HUES48 (cell line): ENCODE results near the gene C1orf74.

ENCODE experiments used
- H3K27ac ChIP-seq: one replicate; pipeline ENCODE4 v1.7.0; 2013; ENCODE audit warnings: low read depth, low read length, inconsistent platforms
- H3K27me3 ChIP-seq: 2 replicates; pipeline ENCODE4 v1.6.1; 2013; ENCODE audit warnings: mild to moderate bottlenecking, low read length; ENCODE audit not compliant: control insufficient read depth, insufficient read depth
- H3K36me3 ChIP-seq: 2 replicates; pipeline ENCODE4 v1.6.1; 2013; ENCODE audit warnings: low read length; ENCODE audit not compliant: control insufficient read depth, insufficient read depth
- H3K4me1 ChIP-seq: 2 replicates; pipeline ENCODE4 v1.6.1; 2013; ENCODE audit warnings: mild to moderate bottlenecking, low read length; ENCODE audit not compliant: control insufficient read depth, insufficient read depth
- H3K4me3 ChIP-seq: 2 replicates; pipeline ENCODE4 v1.5.1; 2013; ENCODE audit warnings: mild to moderate bottlenecking, low read depth, low read length
- H3K9ac ChIP-seq: 2 replicates; pipeline ENCODE4 v1.6.1; 2013; ENCODE audit warnings: mild to moderate bottlenecking, low read depth, low read length, moderate library complexity
- H3K9me3 ChIP-seq: 2 replicates; pipeline ENCODE4 v1.6.1; 2013; ENCODE audit warnings: low read length; ENCODE audit not compliant: control insufficient read depth, insufficient read depth

Gene C1orf74

GRCh38 chr1:209787551-209787950, 3.2 kb upstream of the C1orf74 start:
- Histone ChIP-seq H3K27ac (no peak overlapping the region), H3K9ac (no peak overlapping the region), H3K36me3 (peaks cover 42% of the 10 kb centered on the region), H3K4me1 (peaks cover 4% of the 10 kb centered on the region), H3K27me3 (no peaks in the 10 kb centered on the region), H3K9me3 (no peaks in the 10 kb centered on the region), H3K4me3 (no peak overlapping the region)

- H3K9me3 ChIP-seq, result no peaks in the 10 kb centered on the region
- H3K27me3 ChIP-seq, result no peaks in the 10 kb centered on the region
Observed at GRCh38 chr1:209786146-209786545, 1.8 kb upstream of the C1orf74 start.

GRCh38 chr1:209785592-209785991, 1.2 kb upstream of the C1orf74 start:
- Histone ChIP-seq H3K36me3 (peaks cover 29% of the 10 kb centered on the region), H3K4me1 (peaks cover 4% of the 10 kb centered on the region), H3K27me3 (no peaks in the 10 kb centered on the region), H3K9ac (no peak overlapping the region), H3K9me3 (no peaks in the 10 kb centered on the region), H3K27ac (no peak overlapping the region), H3K4me3 (no peak overlapping the region)

More at GRCh38 chr1:209786146-209786545, 1.8 kb upstream of the C1orf74 start:
- Histone ChIP-seq H3K27ac (no peak overlapping the region), H3K4me1 (peaks cover 4% of the 10 kb centered on the region), H3K4me3 (no peak overlapping the region), H3K9ac (no peak overlapping the region), H3K36me3 (peaks cover 34% of the 10 kb centered on the region)

- 0 out of 2 replicates have a peak overlapping the region, but pooled peaks have one; percentile 82 for H3K9ac ChIP-seq
- no peaks in the 10 kb centered on the region for H3K27me3 ChIP-seq
- H3K27ac ChIP-seq, result no peak overlapping the region
- no peaks in the 10 kb centered on the region for H3K9me3 ChIP-seq
- H3K4me1 ChIP-seq, result peaks cover 4% of the 10 kb centered on the region
- peaks cover 7% of the 10 kb centered on the region for H3K36me3 ChIP-seq
- peak overlapping the region; percentile 96 for H3K4me3 ChIP-seq
Observed at GRCh38 chr1:209783386-209783785, 973 bp downstream of the C1orf74 start.

GRCh38 chr1:209780268-209780667, 4.1 kb downstream of the C1orf74 start:
- Histone ChIP-seq H3K9ac (no peak overlapping the region), H3K36me3 (peaks cover 6% of the 10 kb centered on the region), H3K27me3 (no peaks in the 10 kb centered on the region), H3K9me3 (no peaks in the 10 kb centered on the region), H3K4me3 (no peak overlapping the region), H3K4me1 (peaks cover 4% of the 10 kb centered on the region), H3K27ac (no peak overlapping the region)

GRCh38 chr1:209778102-209778501, 6.3 kb downstream of the C1orf74 start:
- no peak overlapping the region for H3K9ac ChIP-seq
- no peak overlapping the region for H3K4me3 ChIP-seq
- no peaks in the 10 kb centered on the region for H3K27me3 ChIP-seq
- no peak overlapping the region for H3K27ac ChIP-seq
- no peaks in the 10 kb centered on the region for H3K4me1 ChIP-seq
- peaks cover 6% of the 10 kb centered on the region for H3K36me3 ChIP-seq
- H3K9me3 ChIP-seq, result no peaks in the 10 kb centered on the region

- Histone ChIP-seq H3K4me1 (no peaks in the 10 kb centered on the region), H3K9ac (no peak overlapping the region), H3K9me3 (no peaks in the 10 kb centered on the region), H3K4me3 (no peak overlapping the region), H3K36me3 (peaks cover 1% of the 10 kb centered on the region), H3K27ac (no peak overlapping the region), H3K27me3 (no peaks in the 10 kb centered on the region)
Observed at GRCh38 chr1:209777587-209777986, 6.8 kb downstream of the C1orf74 start.

- H3K4me3 ChIP-seq, result no peak overlapping the region
- no peaks in the 10 kb centered on the region for H3K9me3 ChIP-seq
- H3K4me1 ChIP-seq, result no peaks in the 10 kb centered on the region
- H3K9ac ChIP-seq, result no peak overlapping the region
- H3K27me3 ChIP-seq, result no peaks in the 10 kb centered on the region
- H3K36me3 ChIP-seq, result no peaks in the 10 kb centered on the region
- no peak overlapping the region for H3K27ac ChIP-seq
Observed at GRCh38 chr1:209775678-209776077, 8.7 kb downstream of the C1orf74 start.

GRCh38 chr1:209774592-209774991, 9.8 kb downstream of the C1orf74 start:
- no peaks in the 10 kb centered on the region for H3K27me3 ChIP-seq
- H3K9ac ChIP-seq, result no peak overlapping the region
- H3K36me3 ChIP-seq, result no peaks in the 10 kb centered on the region
- no peaks in the 10 kb centered on the region for H3K4me1 ChIP-seq
- no peaks in the 10 kb centered on the region for H3K9me3 ChIP-seq
- H3K27ac ChIP-seq, result no peak overlapping the region
- H3K4me3 ChIP-seq, result no peak overlapping the region

- Histone ChIP-seq H3K9me3 (no peaks in the 10 kb centered on the region), H3K36me3 (no peaks in the 10 kb centered on the region), H3K27me3 (no peaks in the 10 kb centered on the region), H3K4me3 (no peak overlapping the region), H3K4me1 (no peaks in the 10 kb centered on the region), H3K27ac (no peak overlapping the region), H3K9ac (no peak overlapping the region)
Observed at GRCh38 chr1:209772126-209772525, 12.2 kb downstream of the C1orf74 start.

- no peaks in the 10 kb centered on the region for H3K4me1 ChIP-seq
Observed at GRCh38 chr1:209770636-209771415, 13.5 kb downstream of the C1orf74 start.

More at GRCh38 chr1:209770636-209771415, 13.5 kb downstream of the C1orf74 start:
- no peaks in the 10 kb centered on the region for H3K9me3 ChIP-seq
- H3K27ac ChIP-seq, result no peak overlapping the region
- H3K27me3 ChIP-seq, result no peaks in the 10 kb centered on the region
- H3K36me3 ChIP-seq, result no peaks in the 10 kb centered on the region
- no peak overlapping the region for H3K4me3 ChIP-seq
- no peak overlapping the region for H3K9ac ChIP-seq
